Measurements from ENCODE around the gene PPCDC. TPM values are rescaled to one million over a fixed set of nuclear protein-coding genes. Genes with fewer than 3 reads are reported as not detected.

PPCDC gene
- total RNA-seq, 1 donor from 2014 or later = 19.1 TPM

DNA sequence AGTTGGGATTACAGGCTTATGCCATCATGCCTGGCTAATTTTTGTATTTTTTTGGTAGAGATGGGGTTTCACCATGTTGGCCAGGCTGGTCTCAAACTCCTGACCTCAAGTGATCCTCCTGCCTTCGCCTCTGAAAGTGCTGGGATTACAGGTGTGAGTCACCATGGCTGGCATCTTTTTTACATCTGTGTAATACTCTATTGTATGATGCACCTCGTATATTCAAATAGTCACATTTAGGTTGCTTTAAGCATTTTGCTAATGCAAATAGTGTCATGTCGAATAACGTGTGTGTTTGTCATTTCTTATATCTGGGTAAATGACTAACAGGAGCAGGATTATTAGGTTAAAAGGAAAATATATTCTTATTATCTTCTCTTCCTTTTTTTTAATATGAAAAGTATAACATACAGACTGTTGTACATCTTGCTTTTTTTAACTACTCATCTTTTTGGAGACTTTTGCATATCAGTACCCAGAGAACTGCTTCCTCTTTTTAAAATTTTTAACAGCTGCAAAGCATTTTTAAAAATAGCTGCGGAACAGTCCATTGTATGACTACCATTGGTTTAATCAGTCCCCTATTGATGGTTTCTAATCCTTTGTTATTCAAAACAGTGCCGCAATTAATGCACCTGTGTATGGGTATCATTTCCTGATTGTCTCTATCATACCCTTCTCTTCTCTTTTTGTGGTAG, 14.6 kb upstream of the PPCDC start:
- Mint-ChIP-seq H3K36me3 (no peaks in the 10 kb centered on the region), H3K4me1 (ENCODE audit: unreplicated experiment) (no peaks in the 10 kb centered on the region), H3K4me3 (no peak overlapping the region), H3K27me3 (no peaks in the 10 kb centered on the region), H3K9me3 (no peaks in the 10 kb centered on the region), H3K27ac (no peak overlapping the region)
- TF ChIP-seq, protein P1, sequence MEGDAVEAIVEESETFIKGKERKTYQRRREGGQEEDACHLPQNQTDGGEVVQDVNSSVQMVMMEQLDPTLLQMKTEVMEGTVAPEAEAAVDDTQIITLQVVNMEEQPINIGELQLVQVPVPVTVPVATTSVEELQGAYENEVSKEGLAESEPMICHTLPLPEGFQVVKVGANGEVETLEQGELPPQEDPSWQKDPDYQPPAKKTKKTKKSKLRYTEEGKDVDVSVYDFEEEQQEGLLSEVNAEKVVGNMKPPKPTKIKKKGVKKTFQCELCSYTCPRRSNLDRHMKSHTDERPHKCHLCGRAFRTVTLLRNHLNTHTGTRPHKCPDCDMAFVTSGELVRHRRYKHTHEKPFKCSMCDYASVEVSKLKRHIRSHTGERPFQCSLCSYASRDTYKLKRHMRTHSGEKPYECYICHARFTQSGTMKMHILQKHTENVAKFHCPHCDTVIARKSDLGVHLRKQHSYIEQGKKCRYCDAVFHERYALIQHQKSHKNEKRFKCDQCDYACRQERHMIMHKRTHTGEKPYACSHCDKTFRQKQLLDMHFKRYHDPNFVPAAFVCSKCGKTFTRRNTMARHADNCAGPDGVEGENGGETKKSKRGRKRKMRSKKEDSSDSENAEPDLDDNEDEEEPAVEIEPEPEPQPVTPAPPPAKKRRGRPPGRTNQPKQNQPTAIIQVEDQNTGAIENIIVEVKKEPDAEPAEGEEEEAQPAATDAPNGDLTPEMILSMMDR (conservative IDR thresholded peaks at IDR 0.05) = no peak
- DNase-seq (ENCODE audit: extremely low spot score, unreplicated experiment) = no peak

DNA sequence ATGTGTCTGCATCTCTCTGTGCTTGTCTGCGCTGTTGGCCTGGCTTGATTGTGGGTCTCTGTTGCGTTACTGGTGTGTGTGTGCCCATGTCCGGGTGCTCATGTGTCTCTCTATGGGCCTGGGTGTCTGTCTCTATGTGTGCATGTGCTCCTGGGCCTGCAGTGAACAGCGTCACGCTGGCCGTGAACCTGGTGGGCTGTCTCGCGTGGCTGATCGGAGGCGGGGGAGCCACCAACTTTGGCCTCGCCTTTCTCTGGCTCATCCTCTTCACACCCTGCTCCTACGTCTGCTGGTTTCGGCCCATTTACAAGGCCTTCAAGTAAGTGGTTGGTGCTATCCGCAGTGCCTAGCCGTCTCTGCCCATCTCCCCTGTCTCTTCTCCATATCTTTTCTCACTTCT, 7.0 kb upstream of the PPCDC start:
- no peaks in the 10 kb centered on the region for H3K27me3 Mint-ChIP-seq
- no peak for DNase-seq (ENCODE audit: extremely low spot score, unreplicated experiment)
- no peak overlapping the region for H3K4me3 Mint-ChIP-seq
- H3K27ac Mint-ChIP-seq = no peak overlapping the region
- no peaks in the 10 kb centered on the region for H3K4me1 Mint-ChIP-seq (ENCODE audit: unreplicated experiment)
- H3K36me3 Mint-ChIP-seq = peaks cover 4% of the 10 kb centered on the region
- no peaks in the 10 kb centered on the region for H3K9me3 Mint-ChIP-seq
- TF ChIP-seq, protein P1 (conservative IDR thresholded peaks at IDR 0.05) = no peak

DNA sequence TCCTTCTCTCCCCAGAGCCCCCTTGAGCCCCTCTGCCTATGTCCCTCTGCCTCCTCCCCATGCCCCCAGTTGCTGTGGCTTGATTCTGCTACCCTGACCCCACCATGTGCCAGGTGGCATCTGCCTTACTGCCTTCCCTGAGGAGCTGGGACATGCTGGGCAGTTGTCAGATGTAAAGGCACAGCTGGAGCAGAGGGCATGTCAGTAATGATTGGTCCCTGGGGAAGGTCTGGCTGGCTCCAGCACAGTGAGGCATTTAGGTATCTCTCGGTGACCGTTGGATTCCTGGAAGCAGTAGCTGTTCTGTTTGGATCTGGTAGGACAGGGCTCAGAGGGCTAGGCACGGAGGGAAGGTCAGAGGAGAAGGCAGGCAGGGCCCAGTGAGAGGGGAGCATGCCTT, 3.5 kb upstream of the PPCDC start:
- Mint-ChIP-seq H3K4me3 (no peak overlapping the region), H3K9me3 (no peaks in the 10 kb centered on the region), H3K36me3 (peaks cover 4% of the 10 kb centered on the region), H3K27ac (no peak overlapping the region), H3K4me1 (ENCODE audit: unreplicated experiment) (peaks cover 6% of the 10 kb centered on the region), H3K27me3 (no peaks in the 10 kb centered on the region)
- TF ChIP-seq, protein P1 (conservative IDR thresholded peaks at IDR 0.05) = no peak
- DNase-seq (ENCODE audit: extremely low spot score, unreplicated experiment) = no peak

DNA sequence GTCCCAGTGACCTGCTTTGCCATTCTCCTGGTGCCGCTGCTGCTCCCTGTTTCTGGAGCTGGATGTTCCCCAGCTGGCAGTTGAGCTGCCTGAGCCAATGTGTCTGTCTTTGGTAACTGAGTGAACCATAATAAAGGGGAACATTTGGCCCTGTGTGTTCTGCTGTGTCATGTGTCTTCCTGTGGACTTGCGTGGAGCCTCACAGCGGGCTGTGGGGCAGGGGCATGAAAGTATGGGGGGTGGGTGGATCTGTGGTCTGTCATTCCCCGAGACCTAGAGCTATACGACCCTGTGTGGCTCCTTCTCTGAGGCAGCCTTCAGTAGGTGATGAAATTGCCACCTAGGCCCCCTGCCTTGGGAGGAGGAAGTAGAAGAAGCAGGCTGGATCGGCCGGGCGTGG, 2.0 kb upstream of the PPCDC start:
- H3K36me3 Mint-ChIP-seq = peaks cover 1% of the 10 kb centered on the region
- no peak overlapping the region for H3K4me3 Mint-ChIP-seq
- no peaks in the 10 kb centered on the region for H3K27me3 Mint-ChIP-seq
- H3K27ac Mint-ChIP-seq = no peak overlapping the region
- TF ChIP-seq, protein P1 (conservative IDR thresholded peaks at IDR 0.05) = no peak
- H3K9me3 Mint-ChIP-seq = no peaks in the 10 kb centered on the region
- peaks cover 16% of the 10 kb centered on the region for H3K4me1 Mint-ChIP-seq (ENCODE audit: unreplicated experiment)
- no peak for DNase-seq (ENCODE audit: extremely low spot score, unreplicated experiment)

DNA sequence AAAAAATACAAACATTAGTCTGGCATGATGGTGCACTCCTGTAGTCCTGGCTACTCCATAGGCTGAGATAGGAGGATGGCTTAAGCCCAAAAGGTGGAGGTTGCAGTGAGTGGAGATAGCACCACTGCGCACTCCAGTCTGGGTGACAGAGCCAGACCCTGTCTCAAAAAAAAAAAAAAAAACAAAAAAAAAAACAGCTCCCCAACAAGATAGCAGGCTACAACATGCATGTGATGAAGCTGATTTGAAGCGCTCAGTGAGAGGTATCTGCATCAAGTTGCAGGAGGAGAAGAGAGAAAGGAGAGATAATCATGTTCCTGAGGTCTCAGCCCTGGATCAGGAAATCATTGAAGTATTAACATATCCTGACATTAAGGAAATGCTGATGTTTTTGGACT, 608 bp upstream of the PPCDC start:
- DNase-seq (ENCODE audit: extremely low spot score, unreplicated experiment) = no peak
- no peaks in the 10 kb centered on the region for H3K27me3 Mint-ChIP-seq
- H3K4me1 Mint-ChIP-seq (ENCODE audit: unreplicated experiment) = peaks cover 16% of the 10 kb centered on the region
- TF ChIP-seq, protein P1 (conservative IDR thresholded peaks at IDR 0.05) = no peak
- H3K9me3 Mint-ChIP-seq = no peaks in the 10 kb centered on the region
- H3K27ac Mint-ChIP-seq = peak overlapping the region; percentile 95
- no peaks in the 10 kb centered on the region for H3K36me3 Mint-ChIP-seq
- peak overlapping the region; percentile 99 for H3K4me3 Mint-ChIP-seq

Measured in type B pancreatic cell (in vitro differentiated cells).